K562 (cell line): ENCODE results near the gene ARAP1. TPM values are rescaled to one million over a fixed set of nuclear protein-coding genes. Genes with fewer than 3 reads are reported as not detected.

Source experiments
- EGR1 ChIP-seq: fragments of 450-650 bp; conservative IDR thresholded peaks from 2 replicates; pipeline ENCODE4 v1.6.1; 2017; ENCODE audit warnings: mild to moderate bottlenecking
- ELF4 ChIP-seq: fragments of 450-650 bp; formaldehyde crosslinking; IDR thresholded peaks from 2 replicates; pipeline ENCODE4 v1.4.0; 2022; ENCODE audit warnings: missing genetic modification characterization
- GABPB2 ChIP-seq: fragments of 250-450 bp; sonication (Bioruptor Pico); conservative IDR thresholded peaks from 2 replicates; pipeline ENCODE4 v1.5.1; 2021; ENCODE audit warnings: mild to moderate bottlenecking
- GATA2 ChIP-seq: sonication (generic); formaldehyde crosslinking; IDR thresholded peaks from 2 replicates; pipeline ENCODE4 v1.4.0; 2020; ENCODE audit warnings: mild to moderate bottlenecking, missing genetic modification reagents
- HNRNPUL1 ChIP-seq: fragments of 200-400 bp; formaldehyde crosslinking; IDR thresholded peaks from 2 replicates; pipeline ENCODE4 v1.6.1; 2017; ENCODE audit warnings: low read length
- SIN3A ChIP-seq, 2 experiments: fragments of 150-350 bp in 1 of 2; IDR thresholded peaks; 2 replicates each; pipeline ENCODE4 v1.6.1; 2011 to 2016; ENCODE audit warnings: borderline replicate concordance in 2 of 2, low read depth in 2 of 2, low read length in 2 of 2, mild to moderate bottlenecking in 2 of 2, moderate library complexity in 2 of 2; ENCODE audit not compliant: control insufficient read depth in 1 of 2
- ZNF23 ChIP-seq: fragments of 250-450 bp; sonication (Bioruptor Pico); IDR thresholded peaks from 2 replicates; pipeline ENCODE4 v1.4.0; 2020; ENCODE audit warnings: mild to moderate bottlenecking
- ZNF239 ChIP-seq: fragments of 250-450 bp; sonication (Bioruptor Pico); IDR thresholded peaks from 2 replicates; pipeline ENCODE4 v1.4.0; 2020; ENCODE audit warnings: mild to moderate bottlenecking
- ZNF699 ChIP-seq: fragments of 250-450 bp; sonication (Bioruptor Pico); IDR thresholded peaks from 2 replicates; pipeline ENCODE4 v1.8.0; 2021; ENCODE audit warnings: mild to moderate bottlenecking, moderate library complexity; ENCODE audit not compliant: insufficient replicate concordance
- polyA plus RNA-seq, 8 experiments: library from polyadenylated mRNA; depleted of rRNA in 4 of 8; stranded (reverse) in 5 of 8; unstranded in 3 of 8; fragments of >200 nt; fragmentation: Nextera tagmentation in 2 of 8; fragmentation: Illumina TruSeq in 1 of 8; extraction: Ambion mirVana in 2 of 8; extraction: Trizol in 1 of 8; gene quantifications; 2 replicates each; pipeline versions ENCODE4 v1.2.1 to v1.2.3, GENCODE V29; 2011 to 2014; ENCODE audit warnings: inconsistent platforms in 1 of 8, missing spikeins in 1 of 8
- total RNA-seq, 7 experiments: library from RNA; depleted of rRNA in 6 of 7; stranded (reverse); fragments of >200 nt in 6 of 7; fragmentation: Illumina TruSeq in 2 of 7; extraction: Trizol in 2 of 7; gene quantifications; 2 replicates each; pipeline versions ENCODE4 v1.2.1 to v1.2.3, GENCODE V29; 2011 to 2021; ENCODE audit warnings: low replicate concordance in 1 of 7
- TF ChIP-seq, protein P1 (sequence below): fragments of 450-650 bp; IDR thresholded peaks from 2 replicates; pipeline ENCODE4 v1.6.1; 2016
- TF ChIP-seq, protein P2 (sequence below): sonication (generic); formaldehyde crosslinking; IDR thresholded peaks from 2 replicates; pipeline ENCODE4 v1.8.0; 2022; ENCODE audit warnings: mild to moderate bottlenecking, missing genetic modification reagents, borderline replicate concordance

The ARAP1 gene
- total and polyA plus RNA-seq, 9 of the 15 experiments (the other 6 are each of a cell fraction or from before 2014, with no cell fraction given) = 0.23 to 67.0 (median 24.6) TPM

DNA sequence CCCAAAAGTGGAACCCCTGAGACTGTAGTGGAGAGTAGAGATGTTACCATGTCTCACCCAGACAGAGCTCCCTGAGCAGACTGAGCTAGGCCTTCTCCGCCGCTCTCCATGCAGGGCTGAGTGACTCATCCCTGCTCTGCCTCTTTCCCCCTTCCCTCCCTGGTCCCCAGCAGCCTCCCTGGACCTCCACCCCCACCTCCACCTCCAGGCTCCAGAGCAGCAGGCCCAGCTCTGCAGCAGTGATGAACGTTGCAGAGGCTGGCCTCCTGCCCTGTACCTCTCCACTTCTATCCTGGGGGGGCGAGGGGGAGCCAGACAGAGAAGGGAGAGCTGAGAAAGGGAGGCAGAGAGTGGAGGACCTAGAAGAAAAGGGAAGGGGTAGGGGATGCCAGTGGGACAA is 19.3 kb upstream of the ARAP1 start (continued):
- TF ChIP-seq EGR1 = peak; percentile 65
- no peak for TF ChIP-seq GATA2 (CRISPR knock-in tag)
- TF ChIP-seq, protein P1, sequence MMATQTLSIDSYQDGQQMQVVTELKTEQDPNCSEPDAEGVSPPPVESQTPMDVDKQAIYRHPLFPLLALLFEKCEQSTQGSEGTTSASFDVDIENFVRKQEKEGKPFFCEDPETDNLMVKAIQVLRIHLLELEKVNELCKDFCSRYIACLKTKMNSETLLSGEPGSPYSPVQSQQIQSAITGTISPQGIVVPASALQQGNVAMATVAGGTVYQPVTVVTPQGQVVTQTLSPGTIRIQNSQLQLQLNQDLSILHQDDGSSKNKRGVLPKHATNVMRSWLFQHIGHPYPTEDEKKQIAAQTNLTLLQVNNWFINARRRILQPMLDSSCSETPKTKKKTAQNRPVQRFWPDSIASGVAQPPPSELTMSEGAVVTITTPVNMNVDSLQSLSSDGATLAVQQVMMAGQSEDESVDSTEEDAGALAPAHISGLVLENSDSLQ = no peak
- no peak for TF ChIP-seq ELF4 (CRISPR knock-in tag)
- TF ChIP-seq ZNF239 (CRISPR knock-in tag) = no peak
- TF ChIP-seq ZNF699 (CRISPR knock-in tag) = no peak
- TF ChIP-seq, protein P2, sequence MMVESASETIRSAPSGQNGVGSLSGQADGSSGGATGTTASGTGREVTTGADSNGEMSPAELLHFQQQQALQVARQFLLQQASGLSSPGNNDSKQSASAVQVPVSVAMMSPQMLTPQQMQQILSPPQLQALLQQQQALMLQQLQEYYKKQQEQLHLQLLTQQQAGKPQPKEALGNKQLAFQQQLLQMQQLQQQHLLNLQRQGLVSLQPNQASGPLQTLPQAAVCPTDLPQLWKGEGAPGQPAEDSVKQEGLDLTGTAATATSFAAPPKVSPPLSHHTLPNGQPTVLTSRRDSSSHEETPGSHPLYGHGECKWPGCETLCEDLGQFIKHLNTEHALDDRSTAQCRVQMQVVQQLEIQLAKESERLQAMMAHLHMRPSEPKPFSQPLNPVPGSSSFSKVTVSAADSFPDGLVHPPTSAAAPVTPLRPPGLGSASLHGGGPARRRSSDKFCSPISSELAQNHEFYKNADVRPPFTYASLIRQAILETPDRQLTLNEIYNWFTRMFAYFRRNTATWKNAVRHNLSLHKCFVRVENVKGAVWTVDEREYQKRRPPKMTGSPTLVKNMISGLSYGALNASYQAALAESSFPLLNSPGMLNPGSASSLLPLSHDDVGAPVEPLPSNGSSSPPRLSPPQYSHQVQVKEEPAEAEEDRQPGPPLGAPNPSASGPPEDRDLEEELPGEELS = no peak
- no peak for TF ChIP-seq GABPB2
- TF ChIP-seq ZNF23 (CRISPR knock-in tag) = no peak
- no peak for TF ChIP-seq SIN3A (IDR thresholded peaks at IDR 0.05; ENCODE audit: borderline replicate concordance in 2 of 2, control insufficient read depth in 1 of 2, low read depth in 2 of 2, low read length in 2 of 2)
- no peak for TF ChIP-seq HNRNPUL1
